ENCODE results near the gene CDRT4.

The CDRT4 gene

GRCh38 chr17:15492791-15493692 lies 25.6 kb upstream of the CDRT4 start:
- no peak for DNase-seq (ENCODE audit: low read depth)

- no peak for DNase-seq (ENCODE audit: low read depth)
These were observed 24.8 kb upstream of the CDRT4 start for GRCh38 chr17:15492186-15492585.

- DNase-seq (ENCODE audit: low read depth) = no peak
These were observed 23.3 kb upstream of the CDRT4 start for GRCh38 chr17:15490634-15491261.

- no peak for DNase-seq (ENCODE audit: low read depth)
These were observed 21.1 kb upstream of the CDRT4 start for GRCh38 chr17:15488557-15488956.

- no peak for DNase-seq (ENCODE audit: low read depth)
These were observed 17.6 kb upstream of the CDRT4 start for GRCh38 chr17:15485045-15485444.

- no peak for DNase-seq (ENCODE audit: low read depth)
These were observed 16.0 kb upstream of the CDRT4 start for GRCh38 chr17:15483431-15483830.

- no peak for DNase-seq (ENCODE audit: low read depth)
These were observed 15.1 kb upstream of the CDRT4 start for GRCh38 chr17:15482476-15482875.

GRCh38 chr17:15481481-15481880 lies 14.1 kb upstream of the CDRT4 start:
- DNase-seq (ENCODE audit: low read depth) = no peak

- no peak for DNase-seq (ENCODE audit: low read depth)
These were observed 12.8 kb upstream of the CDRT4 start for GRCh38 chr17:15480204-15480603.

GRCh38 chr17:15479703-15480102 lies 12.3 kb upstream of the CDRT4 start:
- no peak for DNase-seq (ENCODE audit: low read depth)

- DNase-seq (ENCODE audit: low read depth) = no peak
These were observed 11.4 kb upstream of the CDRT4 start for GRCh38 chr17:15478845-15479244.

- DNase-seq (ENCODE audit: low read depth) = no peak
These were observed 8.4 kb upstream of the CDRT4 start for GRCh38 chr17:15475631-15476354.

- no peak for DNase-seq (ENCODE audit: low read depth)
These were observed 5.5 kb upstream of the CDRT4 start for GRCh38 chr17:15472891-15473290.

GRCh38 chr17:15470536-15470935 lies 3.1 kb upstream of the CDRT4 start:
- DNase-seq (ENCODE audit: low read depth) = no peak

GRCh38 chr17:15469260-15469659 lies 1.8 kb upstream of the CDRT4 start:
- no peak for DNase-seq (ENCODE audit: low read depth)

GRCh38 chr17:15468126-15468525 lies 705 bp upstream of the CDRT4 start:
- no peak for DNase-seq (ENCODE audit: low read depth)

- no peak for DNase-seq (ENCODE audit: low read depth)
These were observed 1.3 kb downstream of the CDRT4 start for GRCh38 chr17:15466131-15466530.

- no peak for DNase-seq (ENCODE audit: low read depth)
These were observed 2.2 kb downstream of the CDRT4 start for GRCh38 chr17:15465045-15465701.

- DNase-seq (ENCODE audit: low read depth) = no peak
These were observed 3.0 kb downstream of the CDRT4 start for GRCh38 chr17:15464231-15464985.

GRCh38 chr17:15462976-15463772 lies 4.2 kb downstream of the CDRT4 start:
- DNase-seq (ENCODE audit: low read depth) = no peak

GRCh38 chr17:15457723-15458094 lies 9.7 kb downstream of the CDRT4 start:
- DNase-seq (ENCODE audit: low read depth) = no peak

Measured in activated T-cell treated with anti-CD3 and anti-CD28 coated beads for 1 hour (primary cell).